Measurements from ENCODE around the gene KCNIP1.

Gene KCNIP1

DNA sequence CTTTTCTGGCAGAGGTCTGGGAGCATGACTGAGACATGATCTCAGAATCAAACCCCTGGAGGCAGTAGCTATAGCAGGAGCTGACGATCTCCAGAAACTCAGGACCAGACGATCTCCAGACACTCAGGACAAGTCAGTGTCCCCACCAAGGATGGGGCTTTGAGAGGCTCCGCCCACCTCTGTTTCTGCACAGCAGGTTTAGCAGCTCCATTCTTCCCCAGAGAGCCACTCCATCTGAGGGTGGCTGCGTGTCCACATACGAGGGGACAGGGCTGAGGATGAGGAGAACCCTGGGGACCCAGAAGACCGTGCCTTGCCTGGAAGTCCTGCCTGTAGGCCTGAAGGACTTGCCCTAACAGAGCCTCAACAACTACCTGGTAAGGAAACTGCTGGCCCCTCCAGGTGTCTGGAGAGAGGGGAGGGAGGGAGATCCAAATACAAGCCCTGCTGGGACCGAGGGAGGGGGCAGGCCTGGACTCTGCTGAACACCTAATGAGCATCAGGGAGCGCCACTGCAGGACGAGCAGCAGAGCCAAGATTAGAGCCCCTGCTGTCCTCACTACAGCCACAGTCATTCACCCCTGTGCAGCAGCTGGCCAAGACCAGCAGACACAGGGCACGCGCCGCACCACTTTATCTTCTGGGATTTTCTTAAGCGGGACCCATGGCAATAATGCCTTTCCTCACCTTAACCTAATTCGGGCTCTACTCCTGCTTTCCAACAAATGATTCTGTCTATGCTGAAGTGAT is 279.9 kb downstream of the KCNIP1 start, which contains the start of gene GABRP:
Gene GABRP (plus strand): TSS at position 228 of the 750 bp plus-strand sequence. CDS start 4,891 bp downstream, outside the sequence.
- DNase-seq (ENCODE audit: low read depth), result no peak

DNA sequence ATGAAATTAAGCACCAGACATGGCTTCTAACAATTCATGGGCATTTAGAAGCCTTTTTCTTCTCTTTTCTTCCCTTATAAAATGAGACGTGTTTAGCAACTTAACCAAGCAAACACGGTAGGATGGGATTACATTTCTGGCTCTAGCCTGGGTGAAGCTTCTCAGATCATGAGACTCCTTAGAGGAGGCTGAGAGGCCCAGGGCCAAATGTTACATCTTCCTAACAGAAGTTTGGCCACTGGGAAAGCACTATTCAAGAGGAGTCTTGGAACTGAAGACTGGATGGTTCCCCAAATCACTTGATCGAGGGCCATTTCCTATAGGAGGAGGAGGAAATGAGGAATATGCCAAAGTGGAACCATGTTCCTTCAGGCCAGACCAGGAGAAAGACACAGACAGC is 281.6 kb downstream of the KCNIP1 start:
- DNase-seq (ENCODE audit: low read depth), result no peak

Measured in activated T-helper 9 cell treated with anti-CD3 and anti-CD28 coated beads, Interleukin-2, amount 50 U/mL, for 16 hours (primary cell).